GM21367 (cell line): ENCODE results near the gene DISP3.

Experiments
- ATAC-seq: cut with Tn5 transposase; IDR thresholded peaks from one replicate; pipeline ENCODE4 v1.9.1; 2021; ENCODE audit not compliant: unreplicated experiment

DISP3 gene

DNA sequence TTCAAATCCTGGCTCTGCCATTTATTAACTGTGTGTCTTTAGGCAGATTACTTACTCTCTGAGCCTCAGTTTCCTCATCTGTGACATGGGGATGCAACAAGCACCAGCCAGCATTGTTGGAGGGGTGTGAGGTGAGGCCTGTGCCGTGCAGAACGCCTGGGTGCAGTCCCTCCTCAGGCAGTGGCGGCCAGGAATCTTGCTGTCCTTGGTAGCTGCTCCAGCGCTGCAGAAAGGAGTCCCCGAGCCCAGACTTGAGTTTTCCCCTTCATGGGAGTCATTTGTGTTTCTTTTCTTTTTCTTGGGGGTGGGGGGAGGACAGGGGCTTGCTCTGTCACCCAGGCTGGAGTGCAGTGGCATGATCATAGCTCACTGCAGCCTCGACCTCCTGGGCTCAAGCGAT is 46.6 kb downstream of the DISP3 start:
- no peak for ATAC-seq

DNA sequence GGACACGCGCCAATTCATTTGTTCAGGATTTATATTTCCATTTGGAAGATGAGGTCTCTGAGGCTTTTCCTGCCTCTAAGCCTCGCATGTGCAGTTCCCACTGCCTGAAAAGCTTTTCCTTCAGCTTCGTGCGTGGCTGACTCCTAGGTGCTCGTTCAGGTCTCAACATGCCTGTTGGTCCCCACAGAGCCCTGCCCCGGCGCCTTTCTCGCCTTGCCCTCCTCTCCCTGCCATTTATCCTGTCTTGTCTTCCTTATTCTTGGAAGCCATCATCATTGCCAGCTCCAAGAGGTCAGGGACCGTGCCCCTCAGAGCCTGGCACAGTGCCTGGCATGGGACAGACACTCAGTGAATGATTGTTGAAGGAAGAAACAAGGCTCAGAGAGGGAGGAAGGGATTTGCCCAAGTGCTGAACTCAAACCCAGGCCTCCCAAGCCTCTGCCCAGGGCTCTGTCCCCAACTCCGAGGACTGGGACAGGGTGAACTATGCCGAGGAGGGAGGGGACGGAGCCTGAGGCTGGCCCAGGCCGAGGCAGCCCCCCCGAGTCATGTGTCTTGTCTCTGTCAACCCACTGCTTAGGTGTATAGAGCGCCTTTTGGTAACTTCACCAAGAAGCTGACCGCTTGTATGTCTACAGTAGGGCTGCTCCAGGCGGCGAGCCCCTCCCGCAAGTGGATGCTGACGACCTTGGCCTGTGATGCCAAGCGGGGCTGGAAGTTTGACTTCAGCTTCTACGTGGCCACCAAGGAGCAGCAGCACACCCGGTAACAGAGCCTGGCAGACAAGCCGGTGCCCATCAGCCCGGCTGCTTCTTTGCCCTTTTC is 47.3 kb downstream of the DISP3 start:
- no peak for ATAC-seq

DNA sequence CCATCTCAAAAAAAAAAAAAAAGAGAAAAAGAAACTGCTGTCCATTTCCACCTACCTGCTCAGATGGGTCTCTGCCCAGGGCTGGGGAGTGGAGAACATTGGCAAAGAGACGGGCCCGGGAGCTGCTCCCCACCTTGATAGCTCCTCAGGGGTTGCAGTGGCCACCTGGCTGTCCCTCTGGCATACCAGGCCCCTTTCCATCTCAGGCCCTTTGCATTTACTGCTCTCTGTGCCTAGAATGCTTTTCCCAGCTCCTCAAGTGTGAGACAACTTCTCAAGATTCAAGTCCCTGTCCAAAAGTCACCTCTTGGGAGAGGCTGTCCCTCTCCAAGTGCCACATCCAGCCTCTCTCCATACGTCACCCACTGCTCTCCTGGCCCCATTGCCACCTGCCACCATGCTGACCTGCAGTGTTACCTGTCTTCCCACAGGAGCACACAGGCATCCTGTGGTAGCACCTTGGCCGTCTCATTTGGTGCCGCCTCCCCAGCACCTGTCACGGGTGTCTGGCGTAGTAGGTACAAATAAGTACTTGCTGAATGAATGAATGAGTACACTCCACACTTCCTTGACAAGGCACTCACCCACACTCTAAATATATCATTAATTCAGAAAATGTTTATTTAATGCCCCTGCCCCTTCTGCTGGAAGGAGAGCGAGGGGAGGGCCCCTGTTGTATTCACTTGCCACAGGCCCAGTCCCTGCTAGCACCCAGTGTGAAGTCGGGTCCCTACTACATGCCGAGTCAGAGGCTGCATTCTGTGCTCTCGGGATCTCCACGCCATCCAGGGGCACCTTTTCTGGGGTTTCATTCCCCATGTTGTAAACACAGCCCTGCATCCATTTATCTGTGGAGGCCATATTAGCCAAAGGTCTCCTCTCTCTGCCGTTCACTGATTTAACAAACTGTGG is 48.8 kb downstream of the DISP3 start:
- ATAC-seq = no peak

DNA sequence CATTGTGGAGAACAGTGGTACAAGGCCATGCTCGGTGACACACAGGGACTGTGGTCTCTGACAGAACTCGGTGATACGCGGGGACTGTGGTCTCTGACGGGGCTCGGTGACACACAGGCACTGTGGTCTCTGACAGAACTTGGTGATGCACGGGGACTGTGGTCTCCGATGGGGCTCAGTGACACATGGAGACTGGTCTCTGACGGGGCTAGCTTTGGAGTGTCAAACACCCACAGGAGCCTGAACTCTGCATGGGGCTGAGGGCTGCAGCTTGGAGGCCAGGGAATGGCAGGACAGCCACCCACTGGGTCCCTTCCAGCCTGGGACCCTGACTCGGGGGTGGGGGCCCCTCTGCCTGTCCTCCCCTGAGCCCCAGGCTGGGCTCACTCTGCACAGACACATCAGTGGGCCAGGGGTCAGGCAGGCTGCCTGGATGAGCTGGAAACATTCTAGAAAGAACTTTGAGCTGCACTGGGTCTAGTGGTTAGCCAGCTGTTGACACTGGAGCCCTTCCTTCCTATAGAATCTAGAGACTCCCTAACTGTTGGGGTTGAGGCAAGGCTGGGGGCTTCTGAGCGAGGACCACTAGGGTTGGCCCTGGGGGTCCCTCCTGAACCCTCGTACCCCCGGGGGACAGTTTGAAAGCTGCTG is 49.8 kb downstream of the DISP3 start:
- no peak for ATAC-seq

DNA sequence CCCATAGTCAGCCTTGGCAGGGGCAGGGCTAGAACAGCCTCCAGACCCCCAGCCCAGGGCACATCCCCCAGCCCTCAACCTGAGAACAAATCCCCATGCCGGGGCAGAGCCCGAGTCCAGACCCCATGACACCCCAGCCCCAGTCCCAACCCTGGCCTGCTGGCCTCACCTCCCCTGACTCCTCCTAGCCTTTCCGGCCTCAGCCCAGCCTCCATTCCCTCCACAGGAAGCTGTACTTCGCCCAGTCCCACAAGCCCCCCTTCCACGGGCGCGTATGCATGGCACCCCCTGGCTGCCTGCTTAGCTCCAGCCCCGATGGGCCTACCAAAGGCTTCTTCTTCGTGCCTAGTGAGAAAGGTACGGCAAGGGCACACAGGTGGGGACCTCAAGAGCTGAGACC is 50.4 kb downstream of the DISP3 start:
- no peak for ATAC-seq

DNA sequence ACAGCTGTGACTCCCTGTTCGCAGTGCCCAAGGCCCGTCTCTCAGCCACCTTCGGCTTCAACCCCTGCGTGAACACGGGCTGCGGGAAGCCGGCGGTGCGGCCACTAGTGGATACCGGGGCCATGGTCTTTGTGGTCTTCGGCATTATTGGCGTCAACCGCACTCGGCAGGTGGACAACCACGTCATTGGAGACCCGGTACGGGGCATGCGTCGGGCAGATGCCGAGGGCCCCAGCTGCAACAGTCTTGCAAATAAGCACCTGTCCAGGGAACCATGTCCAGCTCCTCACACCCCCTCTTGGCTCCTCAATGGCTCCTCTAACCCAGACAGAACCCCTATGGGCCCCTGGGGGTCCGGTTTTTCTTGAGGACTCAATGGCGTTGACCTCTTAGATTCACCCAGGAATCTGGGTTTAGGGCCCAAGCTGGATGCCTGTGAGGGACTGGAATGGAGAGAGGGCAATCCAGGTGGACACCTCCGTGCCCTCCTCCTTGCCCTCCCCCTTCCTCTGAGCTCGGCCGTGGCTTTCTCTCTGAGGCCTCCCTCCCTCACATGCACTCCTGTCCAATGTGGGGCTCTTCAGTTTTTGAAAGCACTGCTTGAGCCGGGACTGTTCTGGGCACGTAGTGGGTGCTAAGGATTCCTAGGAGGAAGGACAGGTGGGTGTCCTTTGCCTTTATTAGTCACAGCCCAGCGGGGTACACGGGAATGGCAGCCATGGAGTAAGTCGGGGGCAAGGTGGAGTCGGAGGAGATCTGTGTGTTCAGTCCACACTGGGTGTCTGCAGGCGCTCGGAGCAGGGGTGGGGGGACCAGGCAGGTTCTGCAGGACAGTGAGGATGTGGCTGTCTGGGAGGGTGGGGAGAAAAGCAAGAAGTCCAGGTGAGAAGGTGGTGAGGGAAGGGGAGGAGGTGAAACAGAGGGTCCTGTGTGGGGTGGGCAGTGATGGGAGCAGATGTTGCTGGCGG is 51.1 kb downstream of the DISP3 start:
- no peak for ATAC-seq

DNA sequence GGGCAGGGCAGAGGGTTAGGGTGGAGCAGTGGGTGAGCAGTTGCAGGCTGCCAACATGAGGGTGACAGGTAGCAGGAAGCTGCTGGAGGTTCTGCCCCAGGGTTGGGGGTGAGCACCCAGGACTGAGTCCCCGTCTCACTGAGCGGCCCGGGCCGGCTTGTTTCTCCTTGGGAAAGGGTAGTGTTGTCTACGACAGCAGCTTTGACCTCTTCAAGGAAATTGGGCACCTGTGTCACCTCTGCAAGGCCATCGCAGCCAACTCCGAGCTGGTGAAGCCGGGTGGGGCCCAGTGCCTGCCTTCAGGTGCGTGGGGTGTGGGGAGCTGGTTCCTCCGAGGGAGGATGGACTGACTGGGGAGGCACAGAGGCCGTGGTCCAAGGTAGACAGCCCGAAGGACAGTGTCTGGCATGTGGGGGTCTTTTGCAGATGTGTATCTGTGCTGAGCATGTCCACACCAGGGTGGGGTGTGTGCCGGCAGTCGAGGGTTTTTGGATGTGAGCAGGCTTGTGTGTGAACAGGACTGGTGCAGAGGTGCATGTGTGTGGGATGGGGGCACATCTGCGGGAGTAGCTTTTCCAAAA is 51.9 kb downstream of the DISP3 start:
- ATAC-seq = no peak

DNA sequence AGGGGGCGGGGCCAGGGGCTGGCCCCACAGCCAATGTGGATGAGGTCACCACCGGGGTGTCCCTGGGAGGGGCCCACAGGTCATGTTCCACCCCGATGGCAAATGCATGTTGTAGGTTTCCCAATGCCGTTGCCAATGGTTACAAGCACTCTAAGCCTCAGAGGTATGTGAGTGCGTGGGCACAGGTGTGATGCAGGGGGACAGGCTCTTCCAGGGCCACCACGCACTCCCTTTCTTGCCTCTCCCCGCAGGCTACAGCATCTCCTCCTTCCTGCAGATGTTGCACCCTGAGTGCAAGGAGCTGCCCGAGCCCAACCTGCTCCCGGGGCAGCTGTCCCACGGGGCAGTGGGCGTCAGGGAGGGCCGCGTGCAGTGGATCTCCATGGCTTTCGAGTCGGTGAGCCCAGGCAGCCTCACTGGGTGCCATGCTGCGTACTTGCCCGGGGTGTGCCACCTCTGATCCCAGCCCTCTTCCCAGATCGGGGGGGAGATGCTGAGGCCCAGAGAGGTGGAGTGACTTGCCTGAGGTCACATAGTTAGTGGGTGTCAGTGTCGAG is 52.4 kb downstream of the DISP3 start:
- no peak for ATAC-seq

DNA sequence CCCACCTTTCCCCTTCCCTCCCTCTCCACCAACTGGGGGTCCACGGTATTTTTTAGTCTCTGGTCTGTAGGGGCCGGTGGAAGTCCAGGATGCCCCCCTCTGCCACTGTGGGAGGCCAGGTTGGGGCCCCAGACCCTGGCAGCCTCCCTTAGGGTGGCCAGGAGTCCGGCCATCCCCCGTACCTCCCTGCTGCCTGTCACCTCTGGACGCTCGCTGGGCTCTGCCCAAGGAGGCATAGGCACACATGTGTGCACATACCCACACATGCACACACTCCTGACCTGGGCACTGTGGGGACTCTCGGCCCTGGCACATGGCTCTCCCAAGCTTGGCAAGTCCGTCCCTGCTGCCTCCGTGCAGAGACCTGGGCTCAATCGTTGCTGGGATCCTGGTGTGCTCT is 53.0 kb downstream of the DISP3 start:
- ATAC-seq = no peak

DNA sequence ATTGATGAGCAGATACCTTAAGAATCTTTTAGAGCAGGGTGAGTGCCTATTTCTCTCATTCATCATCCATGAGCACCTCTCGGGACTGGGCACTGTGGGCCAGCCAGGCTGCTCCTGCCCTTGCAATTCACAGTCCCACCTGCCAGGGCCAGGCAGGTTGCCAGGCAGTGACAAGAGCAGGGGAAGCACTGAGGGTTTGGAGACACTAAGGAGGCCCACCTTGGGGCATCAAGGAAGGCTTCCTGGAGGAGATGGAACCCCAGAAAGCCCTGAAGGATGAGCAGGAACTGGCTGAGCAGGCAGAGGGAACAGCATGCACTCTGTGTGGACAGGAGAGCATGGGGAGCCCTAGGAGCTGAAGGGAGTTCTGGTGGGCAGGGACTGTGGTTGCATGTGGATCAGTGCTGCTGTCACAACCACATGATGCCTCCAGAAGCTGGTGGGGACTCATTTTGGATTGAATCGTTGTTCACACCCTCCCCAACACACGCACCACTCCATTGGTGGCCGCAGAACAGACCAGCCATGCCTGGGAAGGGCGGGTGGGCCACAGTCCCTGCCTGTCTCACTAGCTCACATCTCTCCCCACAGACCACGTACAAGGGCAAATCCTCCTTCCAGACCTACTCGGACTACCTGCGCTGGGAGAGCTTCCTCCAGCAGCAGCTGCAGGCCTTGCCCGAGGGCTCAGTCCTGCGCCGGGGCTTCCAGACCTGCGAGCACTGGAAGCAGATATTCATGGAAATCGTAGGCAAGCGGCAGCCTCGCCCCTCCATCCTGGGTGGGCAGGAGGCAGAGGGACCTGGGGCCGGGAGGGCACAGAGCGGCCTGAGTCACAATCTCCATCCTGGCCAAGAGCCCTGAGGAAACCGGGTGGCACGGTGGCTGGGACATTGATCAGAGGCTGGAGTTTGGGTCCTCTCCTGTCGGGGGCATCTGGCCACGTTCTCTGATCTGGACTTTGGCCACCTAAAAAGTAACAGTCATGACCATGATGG is 55.1 kb downstream of the DISP3 start:
- no peak for ATAC-seq

DNA sequence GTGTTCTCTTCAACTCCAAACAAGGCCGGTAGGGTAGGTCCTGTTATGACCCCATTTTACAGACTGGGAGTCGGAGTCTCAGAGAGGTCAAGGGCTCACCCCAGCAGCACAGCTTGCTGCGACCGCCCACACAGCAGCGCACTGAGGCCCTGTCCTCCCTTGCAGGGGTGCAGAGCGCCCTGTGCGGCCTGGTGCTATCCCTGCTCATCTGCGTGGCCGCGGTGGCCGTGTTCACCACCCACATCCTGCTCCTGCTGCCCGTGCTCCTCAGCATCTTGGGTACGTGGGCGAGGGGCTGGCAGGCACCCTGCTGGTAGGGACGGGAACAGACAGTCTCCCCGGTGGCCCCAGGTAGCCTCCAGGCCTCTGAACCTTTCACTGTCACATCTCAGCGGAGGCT is 55.9 kb downstream of the DISP3 start:
- ATAC-seq = no peak

DNA sequence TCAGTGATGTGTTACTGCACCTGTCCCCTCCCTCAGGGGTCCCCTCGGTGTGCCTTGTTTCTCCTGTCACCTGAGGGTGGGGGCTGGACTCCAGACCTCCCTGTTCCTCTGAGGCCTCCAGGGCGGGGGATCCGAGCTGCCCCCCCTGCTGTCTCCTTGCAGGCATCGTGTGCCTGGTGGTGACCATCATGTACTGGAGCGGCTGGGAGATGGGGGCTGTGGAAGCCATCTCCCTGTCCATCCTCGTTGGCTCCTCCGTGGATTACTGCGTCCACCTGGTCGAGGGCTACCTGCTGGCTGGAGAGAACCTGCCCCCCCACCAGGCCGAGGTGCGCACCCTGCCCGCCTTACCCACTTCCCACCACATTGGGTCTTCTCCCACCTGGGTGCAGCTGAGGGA is 56.4 kb downstream of the DISP3 start:
- ATAC-seq = no peak

DNA sequence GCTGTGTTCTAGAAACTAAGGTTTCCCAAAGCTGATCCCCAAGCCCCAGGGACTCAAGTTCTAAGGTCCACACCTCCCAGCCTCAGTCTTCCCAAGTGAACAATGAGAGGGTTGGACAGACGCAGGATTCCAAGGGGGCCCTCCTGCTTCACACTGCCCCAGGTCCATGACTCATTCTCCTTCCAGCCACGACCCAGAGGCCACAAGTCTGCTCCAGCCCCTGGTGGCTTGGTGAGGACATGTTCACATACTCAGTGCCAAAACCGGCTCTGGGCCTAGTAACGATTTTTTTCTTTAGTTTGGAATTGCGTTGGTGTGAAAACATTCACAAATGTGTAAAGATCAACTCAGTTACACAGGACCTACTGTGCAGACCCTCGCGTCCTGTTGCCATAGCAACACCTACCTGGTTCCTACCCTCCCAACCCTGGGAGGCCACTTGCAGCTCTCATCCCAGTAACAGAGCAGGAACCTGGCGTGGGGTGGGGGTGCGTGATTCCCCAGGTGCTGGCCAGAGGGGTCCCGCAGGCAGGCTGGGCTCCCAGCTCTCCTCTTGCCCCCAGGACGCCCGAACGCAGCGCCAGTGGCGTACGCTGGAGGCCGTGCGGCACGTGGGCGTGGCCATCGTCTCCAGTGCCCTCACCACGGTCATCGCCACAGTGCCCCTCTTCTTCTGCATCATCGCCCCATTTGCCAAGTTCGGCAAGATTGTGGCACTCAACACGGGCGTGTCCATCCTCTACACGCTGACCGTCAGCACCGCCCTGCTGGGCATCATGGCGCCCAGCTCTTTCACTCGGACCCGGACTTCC is 57.0 kb downstream of the DISP3 start:
- ATAC-seq = no peak

DNA sequence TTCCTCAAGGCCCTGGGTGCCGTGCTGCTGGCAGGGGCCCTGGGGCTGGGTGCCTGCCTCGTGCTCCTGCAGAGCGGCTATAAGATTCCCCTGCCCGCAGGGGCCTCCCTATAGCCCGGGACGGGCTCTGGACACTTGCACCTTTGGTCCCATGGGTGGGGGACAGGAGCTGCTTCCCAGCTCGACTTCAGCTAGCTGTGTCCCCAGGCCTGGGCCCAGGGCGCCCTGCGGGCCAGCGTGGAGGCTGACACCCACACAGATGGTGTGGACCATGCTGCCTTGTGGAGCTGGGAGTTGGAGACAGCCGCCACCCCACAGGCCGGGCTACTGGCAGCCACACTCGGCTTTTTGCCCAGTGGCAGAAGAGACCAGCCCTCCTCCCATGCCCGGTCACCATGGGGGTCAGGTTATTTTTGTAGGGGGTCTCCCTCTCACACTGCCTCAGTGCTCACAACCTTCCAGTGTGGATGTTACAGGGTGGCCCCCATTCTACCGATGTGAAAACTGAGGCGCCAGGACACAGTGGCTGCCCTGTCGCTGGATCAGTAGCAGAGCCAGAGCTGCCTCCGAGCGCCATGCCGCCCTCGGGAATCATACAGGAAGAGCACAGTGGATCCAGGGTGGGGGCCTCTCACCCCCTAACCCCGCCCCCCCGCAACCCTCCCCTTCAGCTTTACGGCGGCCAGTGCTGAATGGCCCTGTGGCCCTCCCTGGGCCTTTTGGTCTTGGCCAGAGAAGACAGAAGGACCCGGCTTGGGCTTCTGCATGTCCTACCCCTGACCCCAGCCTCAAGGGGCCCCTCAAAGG is 57.8 kb downstream of the DISP3 start:
- ATAC-seq = no peak

DNA sequence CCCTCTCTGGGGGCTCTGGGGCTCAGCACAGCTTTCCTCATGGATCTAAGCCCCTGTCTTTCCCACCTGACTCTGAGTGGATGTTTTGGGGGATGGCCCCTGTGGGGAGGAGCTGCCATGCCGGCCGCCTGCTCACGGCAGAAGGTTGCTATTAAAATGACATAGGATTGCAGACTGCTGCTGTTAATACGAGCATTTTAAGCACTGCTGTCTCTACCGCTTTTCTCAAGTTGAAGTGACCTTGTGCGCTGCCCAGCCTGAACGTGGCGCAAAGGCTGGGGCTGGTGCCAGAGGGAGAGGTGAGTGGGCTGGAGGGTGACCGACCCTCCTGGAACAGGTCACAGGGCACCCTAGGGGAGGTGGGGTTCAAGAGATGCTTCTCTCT is 58.4 kb downstream of the DISP3 start:
- ATAC-seq = no peak

DNA sequence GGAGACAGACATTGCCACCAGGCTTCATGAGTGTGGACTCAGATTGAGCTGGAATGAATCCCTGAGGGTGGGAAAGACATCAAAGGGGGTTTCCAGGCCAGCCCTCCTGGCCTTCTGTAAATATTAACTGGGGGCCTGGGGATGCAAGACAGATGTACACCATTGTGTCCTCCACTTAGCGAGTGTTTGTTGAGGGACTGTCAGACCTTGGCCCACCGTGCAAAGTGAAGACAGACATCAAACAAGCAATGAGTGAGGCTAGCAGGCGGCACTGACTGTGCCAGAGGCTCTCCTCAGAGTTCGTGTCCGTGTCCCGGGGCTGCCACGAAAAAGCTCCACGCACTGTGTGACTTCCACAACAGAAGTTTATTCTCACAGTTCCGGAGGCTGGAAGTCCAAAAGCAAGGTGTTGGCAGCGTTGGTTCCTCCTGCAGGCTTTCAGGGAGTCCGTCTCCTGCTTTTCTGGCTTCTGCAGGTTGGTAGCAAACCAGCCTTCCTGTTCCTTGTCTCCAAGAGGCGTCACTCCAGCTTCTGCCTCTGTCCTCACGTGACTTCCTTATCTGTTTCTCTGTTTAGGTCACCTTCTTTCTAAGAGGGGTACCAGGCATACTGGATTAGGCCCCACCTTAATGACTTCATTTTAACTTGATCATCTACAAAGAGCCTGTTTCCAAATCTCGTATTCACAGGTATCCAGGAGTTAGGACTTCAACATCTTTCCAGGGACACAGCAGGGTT is 59.1 kb downstream of the DISP3 start:
- no peak for ATAC-seq
